Ammon's horn (tissue), 1 donor: Measurements from ENCODE around the gene CYP19A1.

Source experiments
- DNase-seq: peaks from one replicate; pipeline ENCODE4 v3.0.0-alpha.2; 2016; ENCODE audit warnings: low spot score

The CYP19A1 gene

GRCh38 chr15:51260202-51260601 is 78.2 kb downstream of the CYP19A1 start:
- DNase-seq, result no peak

- DNase-seq, result no peak
These were observed 82.9 kb downstream of the CYP19A1 start for GRCh38 chr15:51255533-51255932.

DNA sequence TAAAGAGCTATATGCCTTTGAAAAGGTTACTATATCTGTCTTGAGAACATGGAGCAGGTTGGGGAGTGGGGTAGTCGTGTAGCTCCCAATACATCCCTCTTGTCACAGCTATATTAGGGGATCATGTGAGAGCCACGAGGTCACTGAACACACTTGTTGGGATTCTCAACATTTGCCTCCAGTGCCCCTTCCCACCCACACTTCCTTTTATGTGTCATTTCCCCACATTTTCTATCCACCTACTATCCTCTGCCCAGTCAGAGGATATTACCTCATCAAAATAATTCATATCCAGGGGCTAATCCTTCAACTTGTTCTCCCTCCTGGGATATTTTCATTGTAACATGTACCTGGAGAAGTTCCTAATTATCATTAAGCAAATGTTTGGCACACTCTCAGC is 85.0 kb downstream of the CYP19A1 start:
- DNase-seq, result no peak

DNA sequence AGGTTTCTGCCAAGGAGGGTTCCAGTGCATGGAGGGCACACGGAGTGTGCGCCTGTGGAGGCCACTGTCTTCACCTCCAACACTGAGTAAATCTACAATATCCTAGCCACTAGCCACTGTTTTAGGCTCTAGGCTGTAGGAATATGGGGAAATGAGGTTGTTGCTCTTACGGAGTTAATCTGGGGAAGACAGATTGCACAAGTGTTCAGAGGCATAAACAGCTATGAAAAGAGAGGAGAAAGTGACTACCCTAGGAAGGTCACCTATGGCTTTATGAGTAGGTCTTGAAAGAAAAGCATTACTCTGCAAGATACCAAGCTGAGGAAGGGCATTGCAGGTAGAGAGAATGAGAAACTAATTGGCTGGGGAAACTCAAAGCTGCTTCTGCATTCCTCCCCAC is 85.7 kb downstream of the CYP19A1 start:
- DNase-seq, result no peak

DNA sequence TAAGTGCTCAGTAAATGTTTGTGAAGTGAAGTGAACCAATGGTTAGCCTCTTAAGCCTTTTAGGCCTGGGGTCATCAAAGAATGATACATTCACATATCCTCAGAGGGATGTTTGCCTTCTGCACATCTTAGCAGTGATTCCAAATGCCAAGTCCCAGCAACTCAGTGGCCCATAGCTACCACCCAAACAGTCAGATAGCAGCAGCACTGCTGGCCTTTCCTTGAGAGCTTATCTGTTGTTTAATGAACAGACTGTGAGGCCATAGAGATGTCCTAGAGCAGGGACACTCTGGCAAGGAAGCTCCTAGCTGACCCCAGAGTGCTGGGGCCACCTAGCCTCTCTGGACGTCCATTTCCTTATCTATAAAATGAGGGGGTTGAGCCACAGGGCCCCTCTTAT is 86.8 kb downstream of the CYP19A1 start:
- no peak for DNase-seq

DNA sequence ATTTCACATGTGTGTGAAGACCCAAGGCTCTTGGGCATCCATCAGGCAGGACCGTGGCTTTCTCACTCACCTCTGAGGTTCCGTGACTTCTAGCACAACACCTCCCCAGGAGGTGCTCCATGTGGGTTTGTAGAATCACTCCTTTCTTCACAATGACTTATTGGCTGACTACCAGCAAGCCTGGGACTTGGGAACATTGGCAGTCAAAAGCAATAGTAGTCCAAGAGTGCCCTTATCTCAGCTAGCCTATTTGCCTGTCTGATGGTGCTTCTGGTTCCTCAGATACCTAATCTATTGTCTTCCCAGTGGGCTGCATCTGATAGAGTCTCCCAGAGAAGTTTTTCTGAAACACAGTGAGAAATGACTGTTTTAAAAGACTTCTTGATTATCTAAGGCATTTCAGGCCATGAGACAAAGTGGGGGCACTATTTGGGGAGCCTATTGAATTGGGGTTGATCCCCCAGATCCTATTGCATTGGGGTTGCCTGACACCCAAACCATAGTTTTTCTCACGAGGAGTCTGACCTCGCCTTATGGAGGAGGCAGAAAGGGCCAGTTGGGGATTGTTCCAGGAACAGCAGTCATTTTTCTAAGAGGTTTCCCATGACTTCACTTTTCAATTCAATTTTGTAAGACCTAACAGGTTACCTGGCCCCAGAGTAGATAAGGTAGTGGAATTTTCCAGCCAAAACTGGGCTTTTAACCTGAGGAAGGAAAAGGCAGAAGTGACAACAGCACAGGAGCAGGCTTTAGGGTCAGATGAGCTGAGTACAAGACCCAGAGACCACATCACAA is 88.0 kb downstream of the CYP19A1 start:
- DNase-seq, result no peak

DNA sequence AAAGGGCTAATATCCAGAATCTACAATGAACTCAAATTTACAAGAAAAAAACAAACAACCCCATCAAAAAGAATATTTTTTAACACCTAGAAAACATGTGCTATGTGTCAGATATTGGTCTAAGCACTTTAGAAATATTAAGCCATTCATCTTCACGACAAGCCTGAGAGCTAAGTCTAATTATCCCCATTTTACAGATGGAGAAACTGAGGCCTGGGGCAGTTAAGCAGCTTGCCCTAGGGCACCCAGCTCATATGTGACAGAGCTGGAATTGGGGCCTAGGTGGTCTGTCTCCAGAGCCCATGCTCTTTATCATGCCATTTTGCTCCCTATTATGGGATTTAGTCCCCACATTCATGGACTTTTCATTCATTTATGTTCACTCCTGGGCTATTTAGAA is 92.8 kb downstream of the CYP19A1 start:
- DNase-seq, result no peak

- no peak for DNase-seq
These were observed 94.0 kb downstream of the CYP19A1 start for GRCh38 chr15:51244423-51244869.

GRCh38 chr15:51243774-51244173 is 94.6 kb downstream of the CYP19A1 start:
- no peak for DNase-seq

- DNase-seq, result no peak
These were observed 98.3 kb downstream of the CYP19A1 start for GRCh38 chr15:51240066-51240465.

- DNase-seq, result no peak
These were observed 100.6 kb downstream of the CYP19A1 start for GRCh38 chr15:51237816-51238215.

DNA sequence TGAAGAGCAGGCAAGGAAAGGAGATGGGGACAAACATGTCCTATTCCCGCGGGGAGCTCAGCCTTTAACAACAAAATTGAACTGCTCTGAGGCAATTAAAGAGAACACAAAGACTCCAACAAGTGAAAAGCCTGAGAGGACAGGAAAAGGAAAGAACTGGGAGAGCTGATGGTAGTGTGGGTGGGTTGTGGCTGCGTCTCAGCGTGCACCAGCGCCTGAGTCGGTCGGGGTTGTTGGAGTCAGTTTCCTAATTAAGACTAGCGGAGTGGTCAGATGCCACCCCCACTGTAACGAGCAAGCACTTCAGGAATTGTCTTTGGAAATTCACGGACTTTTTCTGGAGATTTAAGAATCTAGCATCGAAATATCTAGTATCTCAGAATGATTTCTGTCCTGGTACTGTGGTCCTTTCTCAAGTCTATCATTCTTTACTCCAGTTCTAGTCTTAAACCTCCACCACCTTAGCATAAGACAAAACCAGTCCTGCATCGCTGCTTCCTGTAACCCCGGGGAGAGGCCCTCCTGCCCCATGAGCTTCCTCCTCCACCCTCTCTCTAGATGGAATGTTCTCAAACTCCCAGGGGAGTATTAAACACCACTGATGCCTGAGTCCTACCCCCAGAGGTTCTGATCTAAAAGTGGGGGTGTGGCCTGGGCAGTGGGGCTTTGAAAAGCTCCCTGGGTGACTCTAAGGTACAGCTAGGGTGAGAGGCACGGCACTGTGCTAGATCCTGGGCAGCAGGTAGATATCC is 104.0 kb downstream of the CYP19A1 start:
- DNase-seq, result no peak

- no peak for DNase-seq
These were observed 105.8 kb downstream of the CYP19A1 start for GRCh38 chr15:51232581-51232980.

DNA sequence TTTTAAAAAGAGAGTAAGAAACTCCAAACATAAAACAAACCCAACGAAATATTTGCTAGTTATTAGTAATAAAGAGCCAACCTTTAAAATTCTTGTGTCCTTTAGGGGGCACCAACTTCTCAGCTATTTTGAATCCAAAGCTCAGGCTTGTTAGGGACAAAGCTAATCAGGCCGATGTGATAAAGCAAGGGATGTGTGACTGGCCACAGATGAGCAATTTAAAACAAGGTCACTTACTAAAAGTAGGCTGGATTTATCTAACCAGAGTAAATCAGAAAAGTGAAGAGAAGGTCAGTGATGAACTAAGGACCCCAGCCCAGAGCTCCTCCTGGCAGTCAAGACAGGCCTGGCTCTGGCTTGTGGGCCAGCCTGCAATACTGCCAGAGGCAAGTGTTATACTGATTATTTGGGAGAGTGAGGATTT is 108.5 kb downstream of the CYP19A1 start:
- peak; percentile 70 for DNase-seq

DNA sequence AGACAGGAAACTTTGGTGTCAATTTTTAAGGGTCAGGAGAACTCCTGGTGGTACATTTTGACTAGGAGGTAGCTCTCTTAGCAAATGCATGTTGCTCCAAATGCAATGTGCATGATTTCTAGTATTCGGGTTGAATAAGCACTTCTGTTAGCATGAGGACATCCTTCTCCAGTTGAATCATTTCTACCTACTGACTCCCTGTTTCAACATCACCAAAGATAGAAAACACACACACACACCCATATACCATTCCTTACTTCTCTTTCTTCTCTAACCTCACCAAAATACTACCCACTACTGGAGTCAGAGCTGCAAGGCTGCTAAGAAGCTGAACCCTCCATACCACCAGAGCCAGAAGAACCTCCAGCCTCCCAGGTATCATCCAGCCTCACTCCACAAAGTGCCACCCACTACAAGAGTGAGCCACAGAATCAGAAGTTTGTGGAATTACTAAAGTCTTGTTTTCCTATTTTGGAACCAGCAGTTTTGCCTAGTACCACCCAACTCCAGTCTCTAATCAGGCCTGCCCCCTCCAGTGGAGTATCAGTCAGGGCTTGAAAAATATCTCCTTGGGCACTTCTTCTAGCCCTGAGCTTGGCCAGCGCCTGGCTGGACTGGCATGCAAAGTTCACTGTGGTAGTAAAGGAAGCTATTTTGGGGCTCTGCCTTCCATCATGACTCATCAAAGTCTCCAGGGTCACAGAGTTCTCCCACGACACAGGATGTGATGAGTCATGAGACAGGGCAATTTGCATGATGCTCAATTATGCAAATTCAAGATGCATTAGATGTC is 110.3 kb downstream of the CYP19A1 start:
- peak; percentile 21 for DNase-seq

DNA sequence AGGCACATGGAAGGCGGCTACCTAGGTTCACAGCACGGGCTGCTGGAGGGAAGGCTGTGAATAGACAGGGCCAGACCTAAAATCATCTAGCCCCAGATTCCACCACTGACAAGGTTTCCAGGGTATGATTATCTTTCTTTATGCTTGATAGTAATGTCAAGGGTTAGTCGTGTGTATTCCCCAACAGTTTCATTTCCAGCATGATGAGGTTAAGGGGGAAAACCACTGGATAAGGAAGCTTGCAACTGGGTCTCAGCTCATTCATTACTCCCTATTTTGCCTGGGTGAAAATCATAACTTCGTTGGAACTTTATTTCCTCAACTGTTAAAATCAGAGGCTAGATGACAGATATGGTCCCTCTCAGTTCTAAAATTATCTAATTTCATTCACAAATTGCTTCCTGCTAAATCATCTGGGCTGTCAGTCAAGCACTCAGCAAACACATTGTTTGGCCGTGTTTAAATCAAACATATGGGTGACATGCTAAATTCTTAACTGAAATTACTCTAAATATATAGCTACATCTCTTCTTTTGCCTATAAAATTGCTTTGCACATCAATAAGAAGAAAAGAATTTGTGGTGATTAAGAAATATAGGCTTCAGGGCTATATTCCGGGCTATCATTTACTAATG is 111.7 kb downstream of the CYP19A1 start:
- no peak for DNase-seq

DNA sequence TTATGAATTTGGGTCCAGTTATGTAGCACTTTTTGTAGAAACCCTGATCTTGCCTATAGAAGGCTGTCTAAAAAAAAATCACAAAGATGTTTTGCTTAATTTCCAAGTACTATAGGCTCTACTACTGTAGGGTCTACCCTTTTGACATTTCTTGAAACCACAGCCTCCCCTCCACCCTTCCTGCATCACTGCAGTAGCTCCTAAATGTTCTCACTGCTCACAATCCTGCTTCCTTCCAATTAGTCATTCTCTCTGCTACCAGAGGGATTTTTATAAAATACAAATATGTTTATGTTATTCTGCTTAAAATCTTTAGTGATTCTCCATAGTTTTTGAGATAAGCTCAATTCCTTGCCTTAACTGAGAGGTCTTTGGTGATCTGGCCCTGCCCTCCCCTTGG is 114.0 kb downstream of the CYP19A1 start:
- DNase-seq, result no peak

DNA sequence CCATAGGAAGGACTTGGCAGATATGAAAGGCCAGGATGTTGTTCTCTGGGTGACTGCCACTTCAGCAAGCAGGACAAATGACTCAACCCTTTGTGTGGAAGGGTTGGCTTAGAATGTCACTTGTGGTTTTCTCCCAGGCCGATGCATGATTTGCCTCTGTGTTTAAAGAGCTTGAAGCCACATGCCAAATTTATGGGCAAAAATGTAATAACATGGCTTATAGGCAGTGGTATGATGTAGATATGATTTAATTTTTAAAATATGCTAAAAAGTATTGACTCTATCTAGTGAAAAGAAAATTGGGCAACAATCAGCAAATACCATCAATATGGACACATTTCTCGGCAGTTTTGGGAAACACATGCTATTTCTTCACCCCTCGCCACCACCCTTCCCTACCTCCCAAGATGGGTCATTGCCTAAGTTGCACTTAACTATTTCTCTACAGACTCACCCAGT is 114.6 kb downstream of the CYP19A1 start:
- DNase-seq, result peak; percentile 14

GRCh38 chr15:51218299-51218938 is 120.0 kb downstream of the CYP19A1 start:
- no peak for DNase-seq

DNA sequence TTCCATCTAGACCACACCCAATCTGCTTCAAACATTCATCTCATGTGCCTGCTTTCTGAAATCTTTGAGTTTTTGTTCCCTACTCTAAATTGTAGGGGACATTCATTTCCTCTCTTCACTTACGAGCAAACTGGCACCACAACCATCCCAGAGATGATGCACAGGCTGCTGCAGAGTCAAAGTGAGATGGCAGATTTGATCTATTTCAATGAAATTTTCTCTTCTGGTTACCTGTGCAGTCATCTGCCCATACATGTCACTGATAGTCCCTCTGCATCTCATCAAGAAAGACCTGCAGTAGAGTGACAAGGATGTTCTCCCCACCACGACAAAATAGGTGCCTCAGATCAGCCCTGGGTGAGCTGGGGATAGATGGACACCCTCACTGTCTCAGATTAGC is 125.5 kb downstream of the CYP19A1 start:
- DNase-seq, result no peak

DNA sequence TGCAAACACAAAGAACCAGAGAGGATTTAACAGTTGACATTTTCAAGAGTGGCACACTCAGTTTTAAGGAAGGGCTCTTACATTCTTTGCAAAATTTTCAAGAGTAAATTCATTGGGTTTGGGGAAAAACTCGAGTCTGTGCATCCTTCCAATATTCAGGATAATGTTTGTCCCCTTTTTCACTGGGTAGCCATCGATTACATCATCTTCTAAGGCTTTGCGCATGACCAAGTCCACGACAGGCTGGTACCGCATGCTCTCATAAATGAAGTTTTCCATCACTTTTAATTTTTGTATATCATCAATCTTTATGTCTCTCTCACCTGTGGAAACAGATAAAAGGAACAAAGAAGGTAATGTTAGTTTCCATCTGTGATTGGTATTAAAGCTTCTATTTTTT is 126.2 kb downstream of the CYP19A1 start:
- no peak for DNase-seq
